SK-N-DZ (cell line): ENCODE data around the gene RNF208.

Experiments
- DNase-seq: peaks from one replicate; pipeline ENCODE4 v3.0.0-alpha.2; 2015; ENCODE audit warnings: low spot score

Gene RNF208

GRCh38 chr9:137178201-137178938, 43.7 kb downstream of the RNF208 start:
- no peak for DNase-seq

DNA sequence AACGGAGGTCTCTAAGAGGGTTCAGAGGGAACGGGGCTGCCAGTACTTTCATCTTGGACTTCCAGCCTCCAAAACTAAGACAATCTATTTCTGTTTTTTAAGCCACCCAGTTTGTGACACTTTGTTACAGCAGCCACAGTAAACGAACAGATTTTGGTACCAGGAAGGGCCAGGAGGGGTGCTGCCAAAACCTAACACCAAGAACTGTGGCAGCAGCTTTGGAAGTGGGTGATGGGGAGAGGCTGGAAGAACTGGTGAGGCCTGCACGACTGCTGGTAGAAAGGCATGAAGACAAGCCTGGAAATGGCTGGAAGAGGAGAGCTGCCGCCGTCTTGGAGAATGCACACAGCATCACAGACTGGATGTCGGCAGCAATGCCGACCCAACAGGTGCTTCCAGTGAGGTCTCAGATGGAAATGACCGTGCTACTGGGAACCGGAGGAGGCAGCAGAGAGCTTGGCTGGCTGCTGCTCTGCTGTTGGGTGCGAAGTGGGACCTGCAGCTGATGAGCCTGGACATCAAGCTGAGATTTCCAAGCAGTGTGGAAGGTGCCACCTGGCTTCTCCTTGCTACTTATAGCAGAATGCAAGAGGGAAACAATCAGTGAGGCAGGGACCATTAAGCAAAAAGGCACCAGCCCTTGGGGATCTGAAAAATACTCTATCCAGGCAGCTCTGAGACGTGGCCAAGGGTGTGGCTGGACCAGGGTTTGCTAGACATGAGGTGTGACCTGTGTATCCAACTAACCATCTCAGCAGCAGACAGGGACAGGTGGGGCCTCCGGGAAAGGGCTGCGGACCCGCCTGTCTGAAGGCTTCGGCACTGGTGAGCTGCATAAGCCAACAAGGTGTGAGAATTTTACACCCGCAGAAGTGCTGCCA, 45.5 kb downstream of the RNF208 start:
- DNase-seq: peak; percentile 55

- DNase-seq: no peak
Observed at GRCh38 chr9:137175345-137175961, 46.6 kb downstream of the RNF208 start.

GRCh38 chr9:137174722-137175293, 47.2 kb downstream of the RNF208 start:
- DNase-seq: no peak

GRCh38 chr9:137173796-137174664, 48.0 kb downstream of the RNF208 start:
- DNase-seq: no peak

DNA sequence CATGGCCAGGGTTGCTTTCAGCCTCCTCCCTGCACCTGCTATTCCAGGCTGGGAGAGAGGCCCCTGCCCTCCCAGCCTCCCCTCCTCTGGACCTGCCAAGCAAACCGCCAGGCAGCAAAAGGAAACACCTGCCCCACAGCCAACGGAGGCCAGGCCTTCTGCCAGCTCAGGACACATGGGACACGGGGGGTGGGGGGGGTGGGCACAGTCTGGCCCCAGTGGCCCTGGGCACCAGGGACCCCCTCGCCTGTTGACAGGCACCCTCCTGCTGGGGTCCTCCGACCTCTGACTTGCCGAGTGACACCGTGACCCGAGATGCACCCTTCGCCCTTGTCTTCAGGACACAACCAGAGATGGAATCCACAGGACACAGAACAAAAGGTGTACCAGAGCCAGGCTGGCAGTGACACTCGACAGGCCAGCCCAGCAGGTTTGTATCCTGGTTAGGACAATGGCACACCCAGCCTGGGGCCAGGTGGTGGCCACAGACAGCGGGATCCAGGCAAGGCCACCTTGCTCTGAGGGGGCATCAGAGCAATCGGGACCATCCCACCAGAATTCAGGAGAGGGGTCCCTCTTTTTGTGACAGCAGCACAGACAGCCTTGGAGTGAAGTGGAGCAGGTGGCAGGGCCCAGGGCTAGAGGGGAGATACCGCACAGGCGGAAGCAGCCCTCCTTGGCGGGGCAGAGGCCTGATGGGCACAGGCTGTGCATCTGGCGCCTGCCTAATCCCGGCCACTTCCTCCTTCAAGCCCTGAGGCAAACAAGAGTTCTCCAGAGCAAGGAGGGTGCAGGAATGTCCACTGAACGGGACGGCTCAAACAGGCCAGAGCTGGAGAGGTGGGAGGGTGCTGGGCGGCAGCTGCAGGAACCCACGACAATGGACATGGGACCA, 48.9 kb downstream of the RNF208 start:
- DNase-seq: no peak

GRCh38 chr9:137171149-137171900, 50.7 kb downstream of the RNF208 start:
- DNase-seq: no peak

DNA sequence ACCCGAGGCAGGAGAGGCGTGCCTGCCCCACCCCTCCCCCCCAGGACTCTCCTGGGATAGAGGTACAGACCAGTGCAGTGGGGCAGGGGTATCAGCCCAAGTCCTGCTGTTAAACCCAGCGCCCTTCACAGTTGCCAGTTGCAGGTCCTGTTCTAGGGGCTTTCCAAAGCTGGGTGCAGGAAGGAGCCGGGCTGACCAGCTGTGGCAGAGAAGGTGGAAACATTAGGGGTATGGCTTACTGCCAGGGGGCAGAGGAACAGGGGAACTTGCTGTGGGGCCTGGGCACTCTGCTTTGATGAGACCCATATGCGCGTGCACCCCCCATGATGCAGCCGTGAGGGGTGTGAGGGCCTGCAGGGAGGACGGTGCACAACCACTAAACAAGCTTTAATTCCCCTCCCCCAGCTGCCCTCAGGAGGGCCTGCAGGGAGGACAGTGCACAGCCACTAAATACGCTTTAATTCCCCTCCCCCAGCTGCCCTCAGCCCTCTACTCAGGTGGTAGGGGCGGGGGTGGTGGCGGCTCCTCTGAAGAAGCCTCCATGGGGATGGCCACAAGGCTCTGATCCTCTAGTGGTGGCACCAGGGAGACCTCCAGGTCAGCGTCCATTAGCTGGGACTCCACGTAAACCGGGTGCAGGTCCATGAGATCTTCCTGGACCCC, 51.4 kb downstream of the RNF208 start:
- DNase-seq: no peak
